ENCODE measurements around the gene KCTD11. TPM values are rescaled to one million over a fixed set of nuclear protein-coding genes. Genes with fewer than 3 reads are reported as not detected.

The KCTD11 gene
- total and polyA plus RNA-seq, 2 donors (not counting 1 experiment from before 2014, with no cell fraction given): 4.3 to 13.4 TPM

DNA sequence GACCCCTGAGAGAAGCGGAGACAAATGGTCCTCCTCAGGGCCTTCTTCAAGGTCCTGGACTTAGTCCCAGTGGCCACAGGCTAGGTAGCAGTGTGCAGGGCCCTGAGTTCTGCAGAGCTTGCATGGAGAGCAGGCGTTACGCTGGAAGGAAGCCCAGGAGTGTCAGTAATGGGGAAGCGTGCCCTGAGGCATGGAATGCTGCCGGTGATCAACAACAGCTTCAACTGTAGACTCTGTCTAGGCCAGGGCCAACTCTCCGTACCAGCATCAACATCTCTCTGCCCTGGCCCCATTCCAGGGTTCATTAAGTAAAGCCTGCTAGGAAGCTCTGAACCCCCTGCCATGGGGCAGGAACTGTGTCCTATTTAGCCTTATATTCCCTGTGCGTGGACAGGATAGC lies 28.4 kb downstream of the KCTD11 start:
- Mint-ChIP-seq H3K4me1 (peaks cover 13% of the 10 kb centered on the region), H3K4me3 (no peak overlapping the region), H3K27me3 (peaks cover 41% of the 10 kb centered on the region), H3K9me3 (ENCODE audit: insufficient read depth) (no peaks in the 10 kb centered on the region), H3K27ac (no peak overlapping the region)
- Histone ChIP-seq H3K9ac (ENCODE audit: low read length) (no peak overlapping the region), H3K79me2 (ENCODE audit: control insufficient read depth, insufficient read depth, low read length) (no peaks in the 10 kb centered on the region), H3K4me3 (ENCODE audit: control extremely low read depth in 1 of 5, extremely low read depth in 1 of 5, insufficient read depth in 1 of 5, low read depth in 2 of 5, low read length in 4 of 5) (no peak overlapping the region), H3K9me3 (ENCODE audit: control extremely low read depth in 1 of 3, control insufficient read depth in 2 of 3, insufficient read depth in 1 of 3, low read length in 2 of 3) (peaks cover 2 to 19% (median 2%) of the 10 kb centered on the region in 3 donors), H2AFZ (ENCODE audit: insufficient read depth, low read depth, low read length, poor library complexity, severe bottlenecking) (no peak overlapping the region), H4K20me1 (ENCODE audit: control insufficient read depth, insufficient read depth, low read length, poor library complexity, severe bottlenecking) (no peaks in the 10 kb centered on the region), H3K27me3 (replicated peaks in 1 of 4; ENCODE audit: control extremely low read depth in 1 of 4, control insufficient read depth in 3 of 4, insufficient read depth in 4 of 4, low read length in 3 of 4) (peaks cover 0 to 43% (median 14%) of the 10 kb centered on the region in 4 experiments), H3K27ac (ENCODE audit: low read length in 2 of 2) (no peak overlapping the region), H3K4me1 (ENCODE audit: control insufficient read depth in 2 of 2, insufficient read depth in 2 of 2, low read length in 2 of 2) (peaks cover 19% of the 10 kb centered on the region in 2 donors), H3K4me2 (replicated peaks; ENCODE audit: low read depth, low read length, poor library complexity, severe bottlenecking) (no peak overlapping the region), H3K36me3 (replicated peaks in 1 of 2; ENCODE audit: control extremely low read depth in 1 of 2, control insufficient read depth in 1 of 2, extremely low read depth in 1 of 2, insufficient read depth in 2 of 2, low read length in 1 of 2) (no peaks in the 10 kb centered on the region)
- 72% methylated on average over 7 of the region's 7 CpGs for WGBS (ENCODE audit: insufficient coverage)
- TF ChIP-seq EZH2 (IDR thresholded peaks at IDR 0.05; ENCODE audit: borderline replicate concordance, insufficient read depth, low read depth, low read length, poor library complexity, severe bottlenecking) (no peak), CTCF (IDR thresholded peaks at IDR 0.05) (no peak)
- POLR2A ChIA-PET: interaction anchor here (0.9 to 1.1 kb wide), 2 partner anchors 24 to 30 kb away, joined by 3 to 4 read pairs; partner anchors contain the start of gene TMEM256
- intact Hi-C loops (cut with micrococcal nuclease): no loop called here
- ATAC-seq (ENCODE audit: low read depth) (no peak), DNase-seq (no peak)
- CTCF ChIA-PET: no interaction called here

GRCh38 chr17:7380855-7381683 lies 29.1 kb downstream of the KCTD11 start, which contains the start of gene TNK1:
TNK1 (plus strand) TSS chr17:7381089; CDS start chr17:7382927, 1,838 bp downstream.
- Mint-ChIP-seq H3K27me3 (peaks cover 41% of the 10 kb centered on the region), H3K4me3 (no peak within 1 kb of the TSS), H3K27ac (no peak within 1 kb of the TSS), H3K4me1 (peaks cover 14% of the 10 kb centered on the region), H3K9me3 (ENCODE audit: insufficient read depth) (no peaks in the 10 kb centered on the region)
- H3K27me3 ChIP-seq (replicated peaks in 1 of 4; ENCODE audit: control extremely low read depth in 1 of 4, control insufficient read depth in 3 of 4, insufficient read depth in 4 of 4, low read length in 3 of 4): peaks cover 0 to 43% (median 14%) of the 10 kb centered on the region in 4 experiments
- DNase-seq: peak; percentile 30
- no peak within 1 kb of the TSS for H2AFZ ChIP-seq (ENCODE audit: insufficient read depth, low read depth, low read length, poor library complexity, severe bottlenecking)
- H3K9me3 ChIP-seq (ENCODE audit: control extremely low read depth in 1 of 3, control insufficient read depth in 2 of 3, insufficient read depth in 1 of 3, low read length in 2 of 3): peaks cover 2 to 19% (median 2%) of the 10 kb centered on the region in 3 donors
- H3K27ac ChIP-seq (ENCODE audit: low read length in 2 of 2): no peak within 1 kb of the TSS
- H3K4me1 ChIP-seq (ENCODE audit: control insufficient read depth in 2 of 2, insufficient read depth in 2 of 2, low read length in 2 of 2): peaks cover 19% of the 10 kb centered on the region in 2 donors
- peak within 1 kb of the TSS; percentile 14 for H3K4me2 ChIP-seq (replicated peaks; ENCODE audit: low read depth, low read length, poor library complexity, severe bottlenecking)
- peak; percentile 34 for TF ChIP-seq EZH2 (IDR thresholded peaks at IDR 0.05; ENCODE audit: borderline replicate concordance, insufficient read depth, low read depth, low read length, poor library complexity, severe bottlenecking)
- TF ChIP-seq CTCF (IDR thresholded peaks at IDR 0.05): no peak
- intact Hi-C loops (cut with micrococcal nuclease): no loop called here
- POLR2A ChIA-PET: interaction anchor here (0.9 to 1.1 kb wide), 2 partner anchors 23 to 31 kb away, joined by 3 to 4 read pairs; partner anchors contain the start of gene TMEM256
- CTCF ChIA-PET: no interaction called here
- H3K79me2 ChIP-seq (ENCODE audit: control insufficient read depth, insufficient read depth, low read length): no peaks in the 10 kb centered on the region
- H3K9ac ChIP-seq (ENCODE audit: low read length): no peak within 1 kb of the TSS
- no peaks in the 10 kb centered on the region for H3K36me3 ChIP-seq (replicated peaks in 1 of 2; ENCODE audit: control extremely low read depth in 1 of 2, control insufficient read depth in 1 of 2, extremely low read depth in 1 of 2, insufficient read depth in 2 of 2, low read length in 1 of 2)
- H3K4me3 ChIP-seq (ENCODE audit: control extremely low read depth in 1 of 5, extremely low read depth in 1 of 5, insufficient read depth in 1 of 5, low read depth in 2 of 5, low read length in 4 of 5): no peak within 1 kb of the TSS
- 9% methylated on average over 50 of the region's 52 CpGs for WGBS (ENCODE audit: insufficient coverage)
- ATAC-seq (ENCODE audit: low read depth): no peak
- H4K20me1 ChIP-seq (ENCODE audit: control insufficient read depth, insufficient read depth, low read length, poor library complexity, severe bottlenecking): no peaks in the 10 kb centered on the region
